Middle frontal gyrus (tissue), 1 donor: ENCODE data around the gene KRTAP10-2.
"Not testable (repeated sequence)": the region's sequence is repeated elsewhere in the genome, so short reads cannot be mapped to it uniquely, and the experiment has no call there.

Experiments
- DNase-seq: peaks from one replicate; pipeline ENCODE4 v3.0.0-alpha.2; 2015; ENCODE audit warnings: low spot score; ENCODE audit errors: extremely low spot score

The KRTAP10-2 gene

GRCh38 chr21:44551340-44551961, at the start of gene KRTAP10-2:
Gene KRTAP10-2, minus strand, starts transcription at chr21:44551505. Its CDS starts 47 bp downstream, at chr21:44551458.
- DNase-seq = no peak

GRCh38 chr21:44601091-44601490, 49.8 kb upstream of the KRTAP10-2 start:
- DNase-seq = not testable (repeated sequence)

- not testable (repeated sequence) for DNase-seq
Measured at GRCh38 chr21:44600118-44600978, 49.0 kb upstream of the KRTAP10-2 start, which contains the start of gene KRTAP10-7. Gene KRTAP10-7, plus strand, starts transcription at chr21:44600597. Its CDS starts 25 bp downstream, at chr21:44600622.

- no peak for DNase-seq
Measured at GRCh38 chr21:44599264-44600029, 48.1 kb upstream of the KRTAP10-2 start.

- no peak for DNase-seq
Measured at GRCh38 chr21:44598061-44598460, 46.8 kb upstream of the KRTAP10-2 start.

GRCh38 chr21:44596068-44596725, 44.9 kb upstream of the KRTAP10-2 start:
- DNase-seq = no peak

GRCh38 chr21:44595524-44595923, 44.2 kb upstream of the KRTAP10-2 start:
- no peak for DNase-seq

GRCh38 chr21:44594406-44594916, 43.2 kb upstream of the KRTAP10-2 start:
- DNase-seq = no peak

- DNase-seq = no peak
Measured at GRCh38 chr21:44593598-44594405, 42.5 kb upstream of the KRTAP10-2 start.

GRCh38 chr21:44592446-44593311, 41.4 kb upstream of the KRTAP10-2 start, which contains the start of gene KRTAP10-6:
Gene KRTAP10-6, minus strand, starts transcription at chr21:44592505. Its CDS starts 21 bp downstream, at chr21:44592484.
- no peak for DNase-seq

GRCh38 chr21:44591801-44592130, 40.5 kb upstream of the KRTAP10-2 start:
- DNase-seq = not testable (repeated sequence)

GRCh38 chr21:44590897-44591800, 39.8 kb upstream of the KRTAP10-2 start:
- not testable (repeated sequence) for DNase-seq

- no peak for DNase-seq
Measured at GRCh38 chr21:44590311-44590721, 39.0 kb upstream of the KRTAP10-2 start.

GRCh38 chr21:44589586-44590305, 38.4 kb upstream of the KRTAP10-2 start:
- DNase-seq = no peak

GRCh38 chr21:44589094-44589493, 37.8 kb upstream of the KRTAP10-2 start:
- no peak for DNase-seq

- DNase-seq = no peak
Measured at GRCh38 chr21:44585892-44586291, 34.6 kb upstream of the KRTAP10-2 start.

- DNase-seq = no peak
Measured at GRCh38 chr21:44583800-44584147, 32.5 kb upstream of the KRTAP10-2 start.
